Fibroblast of villous mesenchyme (primary cell): Measurements from ENCODE around the gene BBS9. TPM values are rescaled to one million over a fixed set of nuclear protein-coding genes. Genes with fewer than 3 reads are reported as not detected.

Experiments
- DNase-seq: peaks from one replicate; pipeline ENCODE4 v3.0.0-alpha.2; 2010; ENCODE audit warnings: low read depth
- H3K4me3 ChIP-seq: 2 replicates; pipeline ENCODE4 v1.5.1; 2011; ENCODE audit warnings: low read depth, mild to moderate bottlenecking, low read length
- CTCF ChIP-seq: IDR thresholded peaks from 2 replicates; pipeline ENCODE4 v1.5.1; 2012; ENCODE audit warnings: low read depth, mild to moderate bottlenecking, low read length; ENCODE audit not compliant: insufficient read depth
- total RNA-seq: library from RNA; depleted of rRNA; stranded (reverse); fragments of >200 nt; gene quantifications from 2 replicates; pipeline ENCODE4 v1.2.3, GENCODE V29; 2012

Gene BBS9
- total RNA-seq, 1 donor = 20.7 TPM

- DNase-seq = no peak
- no peak for TF ChIP-seq CTCF
- H3K4me3 ChIP-seq = no peak overlapping the region
These were observed 358.8 kb downstream of the BBS9 start for GRCh38 chr7:33487998-33488682.

- TF ChIP-seq CTCF = no peak
- no peak for DNase-seq
- no peak overlapping the region for H3K4me3 ChIP-seq
These were observed 365.1 kb downstream of the BBS9 start for GRCh38 chr7:33494474-33494873.

GRCh38 chr7:33495207-33495606 lies 365.8 kb downstream of the BBS9 start:
- no peak for TF ChIP-seq CTCF
- DNase-seq = no peak
- no peak overlapping the region for H3K4me3 ChIP-seq

- TF ChIP-seq CTCF = no peak
- no peak overlapping the region for H3K4me3 ChIP-seq
- no peak for DNase-seq
These were observed 367.7 kb downstream of the BBS9 start for GRCh38 chr7:33497051-33497450.

- no peak for DNase-seq
- H3K4me3 ChIP-seq = no peak overlapping the region
- no peak for TF ChIP-seq CTCF
These were observed 371.6 kb downstream of the BBS9 start for GRCh38 chr7:33500703-33501701.

GRCh38 chr7:33503014-33503413 lies 373.6 kb downstream of the BBS9 start:
- H3K4me3 ChIP-seq = no peak overlapping the region
- no peak for TF ChIP-seq CTCF
- no peak for DNase-seq
